GM19372 (cell line): ENCODE measurements around the gene CTDP1.

Experiments used
- ATAC-seq: cut with Tn5 transposase; IDR thresholded peaks from one replicate; pipeline ENCODE4 v1.9.1; 2021; ENCODE audit warnings: mild to moderate bottlenecking, low read depth, moderate library complexity; ENCODE audit not compliant: unreplicated experiment

The CTDP1 gene

DNA sequence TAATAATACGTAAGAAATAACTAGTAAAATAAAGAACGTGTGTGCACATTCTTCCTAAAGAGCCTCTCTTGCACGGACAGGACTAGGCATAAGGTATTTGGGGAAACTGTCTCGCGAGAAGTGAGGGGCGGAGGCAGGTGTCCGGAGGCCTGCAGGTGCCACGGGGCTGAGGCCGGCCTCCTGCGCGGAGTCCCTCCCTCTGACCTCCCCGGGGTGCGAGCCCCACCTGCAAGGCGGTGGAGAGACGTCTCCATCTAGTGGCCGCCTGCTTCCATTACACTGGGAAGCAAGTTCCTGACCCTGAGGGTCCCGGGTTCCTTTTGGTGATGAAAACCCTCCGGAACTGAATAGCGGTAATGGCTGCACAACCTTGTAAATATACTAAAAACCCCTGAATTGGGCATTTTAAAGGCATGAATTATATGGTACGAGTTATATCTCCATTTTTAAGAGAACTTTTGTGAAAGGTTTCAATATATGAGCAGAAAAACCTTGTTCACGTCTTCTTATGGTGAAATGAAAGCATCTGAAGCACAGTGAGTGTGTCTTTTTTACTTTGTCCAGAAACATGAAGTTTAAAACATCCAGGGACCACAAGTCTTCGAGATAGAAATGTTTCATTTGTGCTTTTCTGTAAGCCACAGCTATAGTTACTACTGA is 35.5 kb upstream of the CTDP1 start:
- ATAC-seq = peak; percentile 89

DNA sequence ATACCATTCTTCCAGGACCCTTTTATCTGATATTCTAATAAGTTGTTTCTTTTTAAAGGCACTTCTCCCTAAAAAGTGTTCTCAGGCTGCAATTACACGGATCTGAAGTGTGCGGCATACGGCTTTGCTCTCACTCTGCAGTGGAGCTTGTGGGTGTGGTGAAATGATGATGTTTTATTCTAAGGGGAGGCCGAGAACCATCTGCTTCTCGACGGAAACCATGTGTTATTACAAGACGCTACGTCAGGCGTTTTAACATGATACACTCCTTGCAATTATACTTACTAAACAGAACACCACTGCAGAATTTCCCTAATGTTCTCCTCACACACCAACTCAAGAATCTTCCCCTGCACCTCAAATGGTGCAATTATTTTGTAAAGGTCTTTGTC is 34.9 kb upstream of the CTDP1 start:
- no peak for ATAC-seq

DNA sequence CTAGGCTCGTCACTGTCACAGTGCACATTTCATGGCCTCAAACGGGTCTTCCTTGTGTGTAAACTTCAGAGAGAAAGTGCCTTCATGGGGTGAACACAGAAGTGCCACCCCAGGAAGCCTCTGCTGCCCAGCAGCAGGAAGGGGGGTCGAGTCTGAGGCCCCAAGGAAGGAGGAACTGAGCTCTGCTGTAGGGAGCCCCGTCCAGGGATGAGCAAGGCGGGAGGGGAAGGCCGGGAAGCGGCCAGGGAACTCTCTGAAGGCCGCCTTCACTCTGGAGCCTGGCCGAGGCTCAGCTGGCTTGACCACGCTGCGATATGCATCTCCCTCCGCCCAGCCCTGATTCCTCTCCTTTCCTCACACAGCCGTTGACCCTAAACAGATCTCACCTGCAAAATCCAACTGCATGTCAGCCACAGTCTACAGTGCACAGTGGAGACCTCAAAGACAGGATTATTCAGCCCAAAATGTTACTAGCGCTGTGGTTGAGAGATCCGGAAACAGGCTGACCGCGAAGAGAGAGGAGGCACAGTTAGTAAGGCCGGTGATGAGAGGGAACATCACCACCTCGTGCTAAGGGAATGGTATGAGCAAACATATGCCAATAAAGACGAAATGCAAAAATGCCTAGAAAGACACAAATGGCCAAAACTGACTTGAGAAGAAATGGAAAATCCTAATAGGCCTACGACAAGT is 34.2 kb upstream of the CTDP1 start:
- no peak for ATAC-seq

DNA sequence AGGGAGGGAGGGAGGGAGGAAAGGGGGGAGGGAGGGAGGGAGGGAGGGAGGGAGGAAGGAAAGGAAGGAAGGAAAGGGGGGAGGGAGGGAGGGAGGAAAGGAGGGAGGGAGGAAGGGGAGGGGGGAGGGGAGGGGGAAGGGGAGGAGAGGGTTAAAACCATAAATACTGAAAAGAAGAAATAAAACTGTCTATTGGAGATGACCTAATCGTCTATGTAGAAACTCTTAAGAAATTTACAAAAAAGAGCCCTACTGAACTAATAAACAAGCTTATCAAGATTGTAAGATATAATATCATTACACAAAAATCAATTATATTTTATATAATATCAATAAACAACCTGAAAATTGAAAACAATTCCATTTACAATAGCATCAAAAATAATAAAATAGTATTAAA is 32.3 kb upstream of the CTDP1 start:
- ATAC-seq = no peak

DNA sequence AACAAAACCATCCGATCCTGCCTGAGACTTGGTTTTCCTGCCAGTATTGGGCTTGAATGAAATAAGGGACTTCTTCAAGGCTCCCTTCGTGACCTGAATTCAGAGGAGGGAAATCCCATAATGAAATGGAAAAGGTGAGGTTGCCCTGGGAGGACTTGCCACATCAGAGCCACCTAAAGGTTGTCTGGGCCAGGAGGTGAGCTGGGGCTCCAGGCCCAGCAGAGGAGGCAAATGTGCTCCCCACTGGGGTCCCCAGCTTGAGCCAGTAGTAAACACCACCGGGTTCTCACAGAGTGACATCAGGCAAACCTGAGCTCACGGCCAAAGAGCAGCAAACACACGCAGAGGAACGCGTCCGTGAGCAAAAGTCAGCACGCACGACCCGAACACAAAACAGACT is 28.6 kb upstream of the CTDP1 start:
- no peak for ATAC-seq

DNA sequence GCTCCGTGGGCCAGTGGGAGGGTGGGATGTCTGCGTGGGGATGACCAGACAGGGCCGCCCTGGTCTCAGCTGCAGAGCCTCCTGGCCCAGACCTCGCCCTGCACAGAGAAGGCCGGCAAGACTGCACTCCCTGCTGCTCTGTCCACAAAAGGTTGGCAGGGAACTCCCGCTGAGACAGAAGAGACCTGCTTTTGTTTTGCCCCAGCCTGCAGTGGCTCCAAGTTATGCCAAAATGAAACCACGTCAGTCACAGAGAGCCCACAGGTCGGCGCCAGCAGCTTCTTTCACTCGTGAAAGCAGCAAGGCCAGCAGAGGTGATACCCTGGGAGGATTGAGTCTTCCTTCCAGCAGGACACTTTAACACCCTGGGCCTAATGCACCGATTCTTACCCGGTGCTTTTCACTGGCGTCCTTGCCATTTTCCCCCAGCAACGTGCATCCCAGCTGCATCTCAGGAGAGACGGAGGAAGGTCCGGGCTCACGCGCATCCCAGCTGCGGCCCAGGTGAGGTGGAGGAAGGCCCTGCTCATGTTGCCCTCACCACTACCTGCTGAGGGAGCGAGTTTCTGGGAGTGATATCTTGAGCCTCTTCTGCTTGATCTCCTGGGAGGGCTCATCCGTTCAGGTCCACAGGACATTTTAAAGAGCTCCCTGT is 22.1 kb upstream of the CTDP1 start:
- no peak for ATAC-seq

DNA sequence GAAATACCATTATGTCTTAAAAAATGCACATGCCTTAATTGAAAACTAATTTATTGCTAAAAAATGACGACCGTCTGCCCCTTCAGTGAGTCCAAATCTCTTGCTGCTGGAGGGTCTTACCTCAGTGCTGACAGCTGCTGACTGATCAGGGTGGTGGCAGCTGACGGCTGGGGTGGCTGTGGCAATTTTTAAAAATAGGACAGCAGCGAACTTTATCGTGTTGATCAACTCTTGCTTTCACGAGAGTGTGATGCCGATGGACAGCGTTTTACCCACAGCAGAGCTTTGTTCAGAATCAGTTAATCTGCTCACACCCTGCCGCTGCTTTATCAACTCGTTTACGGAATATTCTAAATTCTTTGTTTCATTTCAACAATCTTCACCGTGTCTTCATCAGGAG is 21.2 kb upstream of the CTDP1 start:
- no peak for ATAC-seq

DNA sequence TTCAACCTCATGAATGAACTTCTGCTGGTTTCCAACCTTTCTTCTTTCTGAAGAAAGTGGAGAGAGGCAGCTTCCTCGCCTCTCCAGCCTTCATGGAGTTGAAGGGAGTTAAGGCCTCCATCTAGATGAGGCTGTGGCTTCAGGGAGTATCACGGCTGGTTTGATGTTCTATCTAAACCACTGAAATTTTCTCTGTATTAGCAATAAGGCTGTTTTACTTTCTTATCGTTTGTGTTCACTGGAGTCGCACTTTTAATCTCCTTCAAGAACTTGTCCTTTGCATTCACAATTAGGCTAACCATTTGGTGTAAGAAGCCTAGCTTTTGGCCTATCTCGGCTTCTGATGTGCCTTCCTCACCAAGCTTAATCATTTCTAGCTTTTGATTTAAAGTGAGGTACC is 19.9 kb upstream of the CTDP1 start:
- no peak for ATAC-seq

DNA sequence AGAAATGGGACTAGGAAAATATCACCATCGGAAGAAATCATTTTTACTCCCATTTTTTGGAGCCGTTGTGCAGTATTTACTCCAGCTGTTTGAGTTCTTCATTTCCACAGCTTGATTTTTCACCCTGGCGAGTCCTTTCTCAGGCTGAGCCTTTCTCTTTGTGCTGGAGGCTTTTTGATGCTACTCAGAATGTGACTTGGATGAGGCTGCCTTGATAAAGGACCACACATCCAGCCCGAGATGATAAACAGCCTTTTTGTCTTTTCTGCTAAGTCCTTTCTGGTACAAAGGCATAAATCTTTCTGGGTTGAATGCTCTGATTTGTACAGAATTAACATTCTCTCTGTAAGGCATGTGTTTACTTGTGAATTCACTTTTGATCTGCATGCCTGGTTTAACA is 17.6 kb upstream of the CTDP1 start:
- no peak for ATAC-seq

DNA sequence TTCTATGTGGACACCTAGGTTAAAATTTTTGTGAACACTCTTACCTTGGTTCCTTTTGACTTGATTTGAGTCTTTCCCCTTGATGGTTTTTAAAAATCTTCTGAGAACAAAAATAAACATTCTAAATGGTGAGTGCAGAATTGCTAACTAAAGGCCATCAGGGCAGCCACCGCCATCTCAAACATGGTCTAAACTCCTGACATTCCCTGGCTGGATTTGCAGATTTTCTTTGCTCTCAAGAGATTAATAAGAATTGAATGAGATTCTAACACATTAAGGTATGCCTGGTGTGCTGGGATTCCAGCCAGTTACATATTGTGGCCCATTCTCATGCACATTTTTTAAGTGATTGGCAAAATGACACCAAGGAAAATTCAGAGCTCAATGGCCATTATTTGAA is 17.2 kb upstream of the CTDP1 start:
- no peak for ATAC-seq

DNA sequence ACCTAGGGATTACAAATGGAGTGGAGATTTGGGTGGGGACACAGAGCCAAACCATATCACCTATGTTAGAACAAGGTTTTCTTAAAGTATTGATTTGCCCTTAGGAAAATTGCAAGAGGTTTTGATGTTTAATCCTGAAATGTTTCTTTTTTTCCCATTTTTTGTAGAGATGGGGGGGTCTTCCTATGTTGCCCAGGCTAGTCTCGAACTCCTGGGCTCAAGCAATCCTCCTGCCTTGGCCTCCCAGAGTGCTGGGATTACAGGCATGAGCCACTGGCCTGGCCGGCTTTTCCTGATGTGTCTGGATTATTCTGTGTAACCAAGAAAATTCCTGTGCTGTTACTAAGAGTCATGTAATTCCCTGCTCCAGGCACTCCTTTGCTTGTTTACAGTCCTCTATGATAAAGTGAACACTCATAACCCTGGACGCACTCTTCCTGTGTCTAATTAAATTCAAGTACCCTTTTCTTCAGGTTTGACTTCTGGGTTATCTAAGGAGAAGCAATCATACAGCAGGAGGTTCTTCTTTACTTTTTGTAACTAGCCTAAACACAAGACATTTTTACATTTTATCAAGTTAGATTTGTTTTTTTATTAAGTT is 15.0 kb upstream of the CTDP1 start:
- ATAC-seq = no peak

DNA sequence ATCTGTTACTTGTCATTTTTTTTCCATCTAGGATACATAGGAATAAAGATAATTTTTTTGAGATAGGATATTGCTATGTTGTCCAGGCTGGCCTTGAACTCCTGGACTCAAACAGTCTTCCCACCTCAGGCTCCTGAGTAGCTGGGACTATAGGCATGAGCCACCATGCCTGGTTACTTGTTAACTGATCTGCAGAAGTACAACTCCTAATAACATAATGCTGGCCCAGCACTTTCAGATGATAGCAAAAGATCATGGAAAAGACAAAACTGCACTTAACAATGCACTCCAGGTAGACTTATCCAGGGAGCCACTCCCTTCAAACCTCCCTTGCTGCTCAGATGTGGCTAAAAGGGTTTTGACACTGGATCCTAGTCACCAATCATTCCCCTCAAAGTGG is 11.4 kb upstream of the CTDP1 start:
- no peak for ATAC-seq

DNA sequence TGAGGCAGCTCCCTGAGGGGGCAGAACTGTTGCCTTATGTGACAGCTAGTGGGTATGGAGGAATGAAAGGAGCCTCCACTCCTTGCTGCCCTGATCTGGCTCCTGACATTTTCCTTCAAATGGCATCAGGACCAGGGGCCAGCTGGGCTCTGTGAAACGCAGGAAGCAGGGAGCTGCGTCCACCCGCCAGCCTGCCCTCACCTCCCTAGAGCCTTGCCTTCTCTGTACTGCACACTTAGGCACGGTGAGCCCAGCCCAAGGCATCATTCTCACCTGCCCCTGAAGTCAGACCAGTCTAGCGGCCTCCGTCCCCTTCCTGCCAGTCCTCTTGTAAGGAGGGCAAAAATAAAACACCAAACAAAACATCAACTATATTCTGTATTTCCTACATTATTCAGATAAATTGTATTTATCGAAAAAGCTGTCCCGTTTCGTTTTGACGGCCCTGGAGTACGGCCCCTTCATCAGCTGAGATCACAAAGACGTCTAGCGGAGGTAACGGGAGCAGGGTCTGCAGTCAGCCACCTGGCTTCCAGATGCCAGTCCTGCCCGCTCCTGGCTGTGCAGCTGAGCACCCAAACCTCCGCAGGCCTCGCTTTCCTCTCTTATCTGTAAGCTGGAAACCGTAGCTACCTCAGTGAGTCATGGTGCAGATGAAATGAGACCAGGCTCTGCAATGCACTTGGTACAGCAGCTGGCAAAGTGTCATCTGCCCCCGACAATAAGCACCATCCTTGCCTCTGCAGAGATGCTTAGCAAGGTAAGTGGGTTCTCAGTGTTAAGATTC is 6.9 kb upstream of the CTDP1 start:
- ATAC-seq = no peak

DNA sequence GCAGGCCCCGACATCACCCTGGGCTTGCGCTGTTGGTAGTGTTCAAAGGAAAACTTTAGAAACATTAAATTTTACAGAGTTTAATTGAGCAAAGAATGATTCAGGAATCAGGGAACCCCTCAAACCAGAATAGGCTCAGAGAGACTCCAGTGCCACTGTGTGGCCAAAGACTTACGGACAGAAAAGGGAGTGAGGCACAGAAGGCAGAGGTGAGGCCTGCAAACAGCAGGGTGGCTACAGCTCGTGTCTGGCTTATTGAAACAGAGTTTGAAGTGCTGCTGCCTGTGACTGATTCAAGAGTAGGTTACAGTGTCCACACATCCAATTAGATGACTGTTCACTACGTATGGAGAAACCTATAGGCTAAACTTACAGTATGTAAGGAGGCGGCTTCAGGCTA is 2.4 kb upstream of the CTDP1 start:
- no peak for ATAC-seq

DNA sequence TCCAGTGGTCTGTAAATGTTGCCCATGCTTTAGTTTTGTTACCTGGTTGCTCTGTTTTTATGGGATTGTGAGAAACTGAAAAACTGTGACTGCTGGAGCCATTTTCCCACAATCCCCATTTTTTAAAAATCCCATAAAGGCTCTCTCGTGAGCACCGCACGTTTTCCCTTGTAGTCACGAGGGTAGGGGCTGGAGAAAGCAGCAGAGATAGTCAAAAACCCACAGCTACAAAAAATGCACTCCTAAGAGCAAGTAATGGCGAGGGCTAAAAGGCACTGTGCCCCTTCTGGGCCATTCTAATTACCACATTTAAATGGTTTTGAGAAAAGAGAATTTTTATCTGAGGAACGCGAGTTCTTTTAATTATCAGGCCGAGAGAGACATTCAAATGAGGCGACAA is 1.8 kb upstream of the CTDP1 start:
- ATAC-seq = no peak

DNA sequence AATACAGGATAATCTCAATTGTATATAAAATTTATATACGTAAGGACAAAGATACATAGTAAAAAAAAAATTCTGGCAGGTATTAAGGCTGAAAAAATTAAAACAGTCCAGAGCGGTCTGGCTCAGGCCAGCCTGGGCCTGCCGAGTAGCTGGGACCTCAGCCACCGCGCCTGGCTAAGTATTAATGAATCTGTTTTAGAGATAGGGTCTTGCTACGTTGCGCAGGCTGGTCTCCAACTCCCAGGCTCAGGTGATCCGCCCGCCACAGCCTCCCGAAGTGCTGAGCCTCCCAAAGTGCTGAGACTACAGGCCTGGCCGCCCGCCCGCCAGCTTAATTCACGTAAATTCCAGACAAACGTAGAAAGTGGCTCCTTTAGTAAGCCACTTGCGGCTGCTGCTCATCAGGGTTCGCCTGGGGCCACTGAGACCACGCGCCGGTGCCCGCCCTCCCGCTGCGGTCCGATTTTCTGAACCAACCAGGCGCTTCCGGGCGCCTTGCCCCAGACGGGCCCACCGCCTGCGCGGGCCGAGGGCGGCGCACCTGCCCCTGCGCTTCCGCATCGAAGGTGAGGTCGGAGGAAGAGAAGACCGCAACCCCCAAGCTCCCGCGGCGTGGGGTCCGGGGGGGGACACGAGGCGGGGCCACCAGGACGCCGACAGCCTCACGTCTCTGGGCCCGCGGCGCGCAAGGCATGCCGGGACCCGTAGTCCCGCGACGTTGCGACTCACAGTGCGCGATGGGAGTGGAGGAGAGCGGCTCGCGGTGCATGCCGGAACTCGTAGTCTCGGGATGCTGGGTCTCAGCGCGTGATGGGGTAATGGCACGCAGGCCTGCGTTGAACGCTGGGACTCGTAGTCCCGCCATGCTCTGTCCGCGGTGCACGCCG is 695 bp upstream of the CTDP1 start:
- peak; percentile 90 for ATAC-seq

DNA sequence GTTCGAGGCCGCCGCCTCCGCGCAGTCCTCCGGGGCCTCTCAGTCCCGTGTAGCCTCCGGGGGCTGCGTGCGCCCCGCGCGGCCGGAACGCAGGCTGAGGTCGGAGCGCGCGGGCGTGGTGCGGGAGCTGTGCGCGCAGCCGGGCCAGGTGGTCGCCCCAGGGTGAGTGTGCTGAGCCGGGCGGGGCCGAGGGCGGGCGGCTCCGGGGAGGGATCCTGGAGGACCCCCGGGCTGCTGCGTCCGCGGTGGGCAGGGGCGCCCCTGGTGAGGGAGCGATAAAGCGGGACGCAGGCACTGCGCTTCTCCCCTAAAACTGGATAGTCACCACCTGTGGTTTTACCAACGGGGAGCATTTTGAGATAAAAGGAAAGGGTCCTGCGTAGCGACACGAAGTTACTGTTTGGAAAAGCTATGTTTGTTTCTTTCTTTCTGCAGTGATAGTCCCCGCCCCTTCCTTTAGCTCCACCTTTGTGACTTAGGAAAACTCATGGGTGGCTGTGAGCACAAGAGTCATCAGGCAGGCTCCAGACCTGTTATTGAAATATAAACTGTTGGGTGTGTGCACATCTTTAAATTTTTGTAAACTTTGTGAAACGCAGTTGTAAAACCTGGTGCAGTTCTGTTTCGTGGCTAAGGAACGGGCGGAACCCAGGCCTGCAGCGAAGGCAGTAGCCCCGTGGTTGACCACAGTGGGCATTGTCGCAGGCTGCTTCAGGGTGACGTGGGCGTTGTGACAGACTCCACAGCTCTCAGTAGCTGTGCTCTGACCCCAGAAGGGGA is 687 bp downstream of the CTDP1 start:
- peak; percentile 0 for ATAC-seq

DNA sequence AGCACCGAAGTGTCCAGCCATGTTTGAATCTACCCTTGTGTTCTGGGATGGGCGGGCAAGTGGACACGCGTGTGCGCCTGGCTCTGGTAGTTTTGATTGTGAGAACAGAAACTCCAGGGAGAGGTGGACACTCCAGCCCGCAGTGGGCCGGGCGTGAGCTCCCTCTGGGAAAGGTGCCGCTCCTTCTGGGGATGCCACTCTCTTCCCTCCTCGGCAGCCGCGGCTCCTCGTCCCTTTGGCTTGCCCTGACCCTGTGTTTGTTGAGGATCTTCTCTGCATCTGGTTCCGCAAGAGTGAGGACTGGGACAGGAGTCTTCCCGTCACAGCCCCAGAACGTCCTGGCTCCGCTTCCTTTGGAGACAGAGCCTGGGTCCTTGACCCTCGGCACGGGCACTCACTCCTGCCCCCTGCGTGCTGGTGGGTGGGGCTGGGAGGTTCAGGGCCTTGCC is 1.3 kb downstream of the CTDP1 start:
- no peak for ATAC-seq
